ENCODE measurements around the gene UNC13C.
"Not testable (repeated sequence)": the region's sequence is repeated elsewhere in the genome, so short reads cannot be mapped to it uniquely, and the experiment has no call there.

The UNC13C gene

DNA sequence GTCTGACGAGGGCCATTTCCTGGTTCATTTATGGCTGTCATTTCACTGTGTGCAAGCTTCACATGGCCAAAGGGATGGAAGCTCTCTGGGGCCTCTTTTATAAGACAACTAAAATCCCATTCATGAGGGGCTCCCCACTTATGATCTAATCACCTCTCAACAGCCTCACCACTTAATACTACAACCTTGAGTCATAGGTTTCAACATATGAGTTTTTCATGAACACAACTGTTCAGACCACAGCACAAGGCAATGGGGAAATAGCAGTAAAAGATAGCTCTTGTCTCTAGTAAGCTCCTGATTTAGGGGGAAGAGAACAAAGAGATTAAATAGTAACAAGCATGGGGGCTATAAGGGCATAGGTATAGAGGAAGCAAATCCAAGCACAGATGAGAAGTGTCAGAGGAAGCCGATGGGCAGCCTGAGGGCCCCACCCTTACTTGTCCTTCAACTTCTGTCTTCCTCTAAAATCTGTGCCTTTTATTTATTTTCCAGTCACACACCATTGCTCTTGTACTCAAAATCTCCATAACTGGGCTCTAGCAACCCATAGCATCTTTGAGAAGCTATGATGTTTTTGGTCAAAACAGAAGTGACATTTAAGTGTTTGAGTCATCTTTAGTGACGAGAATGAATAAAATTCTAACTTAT, 329.1 kb downstream of the UNC13C start:
- no peak for DNase-seq

- no peak for DNase-seq
These were observed 329.7 kb downstream of the UNC13C start for GRCh38 chr15:54307926-54308325.

DNA sequence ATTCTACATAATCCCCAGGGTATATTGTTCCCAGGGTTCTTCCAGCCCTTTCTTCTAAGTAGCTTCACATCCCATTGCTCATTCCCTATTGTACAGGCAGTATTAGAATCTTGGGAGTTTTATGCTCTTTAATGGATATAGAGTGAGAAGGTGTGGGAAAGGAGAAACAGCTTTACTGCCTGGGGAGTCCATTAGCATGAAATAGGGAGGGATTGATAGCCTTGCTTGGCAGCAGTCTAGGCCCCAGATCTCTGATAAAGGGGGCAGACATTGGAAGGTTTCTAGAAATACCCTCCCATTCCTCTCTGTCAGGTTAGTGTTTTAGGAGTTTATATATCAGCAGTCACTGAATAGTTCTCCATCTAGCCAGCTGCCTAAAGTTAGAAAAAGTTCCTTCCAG, 334.3 kb downstream of the UNC13C start:
- no peak for DNase-seq

DNA sequence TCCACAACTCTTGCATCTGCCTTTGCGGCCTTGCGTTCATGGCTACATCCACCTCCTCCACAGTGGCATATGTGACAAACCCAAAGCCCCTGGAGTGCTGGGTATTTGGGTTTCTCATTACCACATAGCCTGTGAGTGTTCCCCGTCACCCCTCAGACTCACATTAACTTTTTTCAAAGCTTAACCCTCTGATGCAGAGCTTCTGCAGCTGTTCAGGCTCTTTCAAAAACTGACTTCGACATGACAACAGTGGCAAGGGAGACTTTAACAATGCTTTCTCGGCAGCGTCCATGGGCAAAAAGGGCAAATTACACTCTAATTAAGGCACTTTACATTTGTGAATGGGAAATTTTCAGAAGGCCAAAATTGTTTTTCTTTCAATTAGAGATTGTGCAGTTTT, 343.2 kb downstream of the UNC13C start:
- no peak for DNase-seq

GRCh38 chr15:54322341-54322740, 344.1 kb downstream of the UNC13C start:
- DNase-seq, result no peak

DNA sequence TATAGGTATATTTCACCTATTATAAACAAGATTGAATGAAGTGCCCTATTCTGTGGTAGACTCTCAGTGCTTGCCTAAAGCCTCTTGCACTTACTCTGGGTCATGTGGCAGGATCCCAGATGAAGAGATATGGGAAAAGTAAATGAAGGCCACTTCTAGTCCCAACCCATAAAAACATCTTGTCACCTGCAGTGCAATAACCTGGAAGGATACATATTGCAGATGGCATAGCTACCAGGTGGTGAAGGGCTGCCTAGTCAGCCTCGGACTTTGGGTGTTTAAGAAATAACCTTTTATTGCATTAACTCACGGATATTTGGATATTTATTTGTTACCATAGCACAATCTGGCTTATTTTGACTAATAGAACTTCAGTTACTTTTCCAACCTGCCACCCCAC, 367.1 kb downstream of the UNC13C start:
- no peak for DNase-seq

GRCh38 chr15:54345827-54346226, 367.6 kb downstream of the UNC13C start:
- DNase-seq, result no peak

- DNase-seq, result no peak
These were observed 369.0 kb downstream of the UNC13C start for GRCh38 chr15:54347082-54347827.

GRCh38 chr15:54353726-54354125, 375.5 kb downstream of the UNC13C start:
- no peak for DNase-seq

GRCh38 chr15:54354341-54354740, 376.1 kb downstream of the UNC13C start:
- no peak for DNase-seq

- DNase-seq, result no peak
These were observed 386.7 kb downstream of the UNC13C start for GRCh38 chr15:54364961-54365360.

- DNase-seq, result no peak
These were observed 395.1 kb downstream of the UNC13C start for GRCh38 chr15:54373332-54373731.

- DNase-seq, result no peak
These were observed 396.1 kb downstream of the UNC13C start for GRCh38 chr15:54374184-54374952.

- no peak for DNase-seq
These were observed 409.6 kb downstream of the UNC13C start for GRCh38 chr15:54387799-54388198.

- DNase-seq, result no peak
These were observed 410.5 kb downstream of the UNC13C start for GRCh38 chr15:54388746-54389145.

DNA sequence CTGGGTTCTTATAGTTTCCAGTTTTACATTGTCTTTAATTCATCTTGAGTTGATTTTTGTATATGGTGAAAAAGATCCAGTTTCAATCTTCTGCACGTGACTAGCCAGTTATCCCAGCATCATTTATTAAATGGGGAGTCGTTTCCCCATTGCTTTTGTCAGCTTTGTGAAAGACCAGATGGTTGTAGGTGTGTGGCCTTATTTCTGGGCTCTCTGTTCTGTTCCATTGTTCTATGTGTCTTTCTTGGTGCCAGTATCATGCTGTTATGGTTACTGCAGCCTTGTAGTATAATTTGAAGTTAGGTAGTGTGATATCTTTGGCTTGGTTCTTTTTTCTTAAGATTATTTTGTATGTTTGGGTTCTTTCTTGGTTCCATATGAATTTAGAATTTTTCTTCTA, 432.2 kb downstream of the UNC13C start:
- no peak for DNase-seq

DNA sequence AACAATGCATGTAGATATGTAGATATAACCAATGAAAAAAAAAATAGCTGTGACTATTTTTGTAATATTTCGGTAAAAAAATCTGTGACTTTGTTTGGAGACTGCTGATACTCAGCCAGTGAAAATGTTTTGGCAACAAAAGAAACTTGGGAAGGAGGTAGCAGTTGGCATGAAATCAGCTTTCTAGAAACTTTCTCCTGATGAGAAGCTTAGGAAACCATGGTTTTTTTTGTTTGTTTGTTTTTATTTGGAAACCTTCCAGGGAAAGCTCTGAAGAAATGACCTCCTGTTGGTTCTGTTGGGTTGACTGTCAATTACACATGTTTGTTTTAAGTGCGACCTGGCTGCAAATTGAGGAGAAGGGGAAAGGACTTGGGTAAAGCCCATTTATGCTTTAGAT, 445.9 kb downstream of the UNC13C start:
- no peak for DNase-seq

GRCh38 chr15:54428596-54428995, 450.4 kb downstream of the UNC13C start:
- DNase-seq, result no peak

DNA sequence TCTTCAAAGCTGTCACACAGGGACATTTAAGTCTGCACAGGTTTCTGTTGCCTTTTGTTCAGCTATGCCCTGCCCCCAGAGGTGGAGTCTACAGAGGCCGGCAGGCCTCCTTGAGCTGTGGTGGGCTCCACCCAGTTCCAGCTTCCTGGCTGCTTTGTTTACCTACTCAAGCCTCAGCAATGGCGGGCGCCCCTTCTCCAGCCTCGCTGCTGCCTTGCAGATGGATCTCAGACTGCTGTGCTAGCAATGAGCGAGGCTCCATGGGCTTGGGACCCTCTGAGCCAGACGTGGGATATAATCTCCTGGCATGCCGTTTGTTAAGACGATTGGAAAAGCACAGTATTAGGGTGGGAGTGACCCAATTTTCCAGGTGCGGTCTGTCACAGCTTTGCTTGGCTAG, 472.0 kb downstream of the UNC13C start:
- not testable (repeated sequence) for DNase-seq

- no peak for DNase-seq
These were observed 478.2 kb downstream of the UNC13C start for GRCh38 chr15:54456413-54456812.

DNA sequence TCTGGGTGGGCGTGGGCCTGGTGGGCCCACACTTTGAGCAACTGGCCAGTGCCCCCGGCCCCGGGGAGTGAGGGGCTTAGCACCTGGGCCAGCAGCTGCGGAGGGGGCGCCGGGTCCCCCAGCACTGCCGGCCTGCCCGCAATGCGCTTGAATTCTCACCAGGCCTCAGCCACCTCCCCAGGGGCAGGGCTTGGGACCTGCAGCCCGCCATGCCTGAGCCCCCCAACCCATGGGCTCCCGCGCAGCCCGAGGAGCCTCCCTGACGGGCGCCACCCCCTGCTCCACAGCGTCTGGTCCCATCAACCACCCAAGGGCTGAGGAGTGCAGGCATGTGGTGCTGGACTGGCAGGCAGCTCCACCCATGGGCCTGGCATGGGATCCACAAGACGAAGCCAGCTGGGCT, 484.3 kb downstream of the UNC13C start:
- DNase-seq, result no peak

GRCh38 chr15:54481819-54482218, 503.6 kb downstream of the UNC13C start:
- DNase-seq, result no peak

DNA sequence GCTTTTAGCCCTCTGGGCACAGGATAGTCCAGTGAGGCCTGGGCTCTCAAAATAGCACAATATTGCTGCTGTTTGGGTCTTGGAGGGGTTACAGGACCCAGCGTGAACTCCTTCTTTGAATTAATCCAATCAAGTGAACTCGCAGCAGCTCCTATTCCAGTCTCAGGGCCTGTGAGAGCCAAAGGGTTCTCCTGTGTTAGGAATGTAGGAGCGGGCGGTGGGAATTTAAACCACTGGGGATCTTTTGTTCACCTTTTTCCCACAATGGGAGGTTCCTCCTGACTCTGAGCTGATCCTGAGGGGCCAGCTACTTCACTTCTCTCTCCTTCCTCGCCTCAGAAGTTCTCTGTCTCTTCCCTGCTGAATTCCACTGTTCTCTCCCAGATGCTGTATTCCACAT, 504.0 kb downstream of the UNC13C start:
- no peak for DNase-seq

- no peak for DNase-seq
These were observed 522.1 kb downstream of the UNC13C start for GRCh38 chr15:54500330-54500729.
